Tibial nerve (tissue), 4 donors: Measurements from ENCODE around the gene SART3. TPM values are rescaled to one million over a fixed set of nuclear protein-coding genes. Genes with fewer than 3 reads are reported as not detected.
A peak's percentile ranks its signal among the peaks of the same experiment; 100 is the strongest.
"Not testable (repeated sequence)": the region's sequence is repeated elsewhere in the genome, so short reads cannot be mapped to it uniquely, and the experiment has no call there.

Source experiments
- DNase-seq, 2 donors: peaks; one replicate each; pipeline ENCODE4 v3.0.0-alpha.2; 2019; ENCODE audit warnings: low spot score in 2 of 2
- H3K27ac ChIP-seq, 4 donors: fragments of 200-600 bp; sonication (generic) in 3 of 4; one replicate each; pipeline ENCODE4 v1.5.1; 2017 to 2019; ENCODE audit warnings: mild to moderate bottlenecking in 1 of 4
- H3K27me3 ChIP-seq, 2 donors: fragments of 200-600 bp; sonication (generic) in 1 of 2; one replicate each; pipeline versions ENCODE4 v1.5.1 to v1.6.0; 2017 to 2019
- H3K36me3 ChIP-seq, 3 donors: fragments of 200-600 bp; sonication (generic); one replicate each; pipeline ENCODE4 v1.5.1; 2018 to 2019
- H3K4me1 ChIP-seq, 4 donors: fragments of 200-600 bp; sonication (generic) in 3 of 4; one replicate each; pipeline ENCODE4 v1.5.1; 2017 to 2019
- H3K4me3 ChIP-seq, 4 donors: fragments of 200-600 bp; sonication (generic) in 3 of 4; one replicate each; pipeline ENCODE4 v1.5.1; 2017 to 2019; ENCODE audit warnings: mild to moderate bottlenecking in 1 of 4, moderate library complexity in 1 of 4
- H3K9me3 ChIP-seq, 4 donors: fragments of 200-600 bp; sonication (generic) in 3 of 4; one replicate each; pipeline ENCODE4 v1.5.1; 2017 to 2019
- CTCF ChIP-seq, 5 experiments: fragments of 200-600 bp in 3 of 5; fragments of 450-650 bp in 2 of 5; sonication (generic) in 3 of 5; IDR thresholded peaks; one replicate each; pipeline ENCODE4 v1.5.1; 2016 to 2019; ENCODE audit warnings: antibody characterized with exemption in 5 of 5, mild to moderate bottlenecking in 3 of 5, moderate library complexity in 2 of 5
- EP300 ChIP-seq, 2 donors: sonication (generic); formaldehyde crosslinking; IDR thresholded peaks; one replicate each; pipeline ENCODE4 v1.6.1; 2017; ENCODE audit warnings: antibody characterized with exemption in 2 of 2, mild to moderate bottlenecking in 1 of 2
- POLR2A ChIP-seq, 2 donors: fragments of 450-650 bp; IDR thresholded peaks; one replicate each; pipeline ENCODE4 v1.6.1; 2017; ENCODE audit warnings: antibody characterized with exemption in 2 of 2, mild to moderate bottlenecking in 2 of 2, moderate library complexity in 2 of 2
- WGBS, 2 donors: methylation state at CpG; one replicate each; pipeline ENCODE4 v1.1.5; 2018; 5-methylcytosine and 5-hydroxymethylcytosine counted together
- total RNA-seq, 4 donors: library from RNA; depleted of rRNA; stranded (reverse); fragments of >200 nt; gene quantifications; one replicate each; pipeline ENCODE4 v1.1.0, GENCODE V29; 2016

SART3 gene
- total RNA-seq, 4 donors from 2014 or later = 51.3 to 70.1 (median 63.4) TPM

GRCh38 chr12:108592033-108592909 lies 31.3 kb upstream of the SART3 start:
- no peaks in the 10 kb centered on the region for H3K36me3 ChIP-seq
- TF ChIP-seq EP300 (IDR thresholded peaks at IDR 0.05) (no peak), POLR2A (IDR thresholded peaks at IDR 0.05) (no peak), CTCF (IDR thresholded peaks at IDR 0.05) (no peak)
- H3K27ac ChIP-seq = peak overlapping the region in 1 of 4 donors; percentile 6
- peaks cover 0 to 40% (median 0%) of the 10 kb centered on the region in 4 donors for H3K4me1 ChIP-seq
- H3K4me3 ChIP-seq = no peak overlapping the region
- H3K27me3 ChIP-seq = no peaks in the 10 kb centered on the region
- no peaks in the 10 kb centered on the region for H3K9me3 ChIP-seq
- no peak for DNase-seq
- 91% methylated on average over 22 to 25 of the region's 25 CpGs for WGBS, 2 donors

DNA sequence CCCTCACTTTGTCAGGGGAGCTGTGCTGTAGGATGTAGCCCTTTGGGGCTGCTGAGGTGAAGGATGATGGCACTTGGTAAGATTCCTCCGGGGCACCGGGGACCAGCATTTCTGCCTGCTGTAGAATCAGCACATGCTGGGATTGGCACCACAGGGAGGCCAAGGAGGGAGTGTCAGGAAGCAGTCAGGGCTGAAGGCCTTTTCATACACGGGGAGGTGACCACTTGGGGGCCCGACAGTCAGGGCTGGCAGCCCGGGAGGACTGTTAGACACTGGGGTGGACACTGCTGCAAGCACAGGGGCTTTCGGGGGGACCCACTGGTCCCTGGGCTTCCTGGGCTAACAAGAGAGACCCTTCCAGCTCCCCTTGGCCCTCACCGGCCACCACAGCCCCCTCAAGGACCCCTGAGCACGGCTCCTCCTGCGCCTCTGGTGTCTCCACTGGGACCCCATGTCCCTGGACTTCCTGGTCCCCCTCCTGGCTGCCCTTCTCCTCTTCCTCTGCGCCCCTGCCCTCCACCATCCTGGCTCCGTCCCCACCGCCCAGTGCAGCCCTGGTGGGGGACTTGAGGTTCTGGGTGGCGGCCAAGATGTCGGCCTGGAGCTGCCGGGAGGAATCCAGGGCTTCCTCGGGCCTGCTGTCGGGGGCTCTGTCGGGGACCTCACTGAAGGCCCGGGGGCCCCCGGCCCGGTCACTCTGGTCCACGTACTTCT lies 30.5 kb upstream of the SART3 start:
- no peaks in the 10 kb centered on the region for H3K9me3 ChIP-seq
- H3K4me3 ChIP-seq = no peak overlapping the region
- H3K4me1 ChIP-seq = peaks cover 0 to 35% (median 0%) of the 10 kb centered on the region in 4 donors
- no peaks in the 10 kb centered on the region for H3K36me3 ChIP-seq
- WGBS, 2 donors = 80 to 81% methylated on average over 13 to 20 of the region's 22 CpGs
- H3K27ac ChIP-seq = peak overlapping the region in 1 of 4 donors; percentile 6
- no peaks in the 10 kb centered on the region for H3K27me3 ChIP-seq
- TF ChIP-seq POLR2A (IDR thresholded peaks at IDR 0.05) = no peak
- no peak for TF ChIP-seq CTCF (IDR thresholded peaks at IDR 0.05)
- no peak for TF ChIP-seq EP300 (IDR thresholded peaks at IDR 0.05)
- no peak for DNase-seq

GRCh38 chr12:108590463-108590862 lies 29.5 kb upstream of the SART3 start:
- DNase-seq, H3K9me3 ChIP-seq, H3K4me3 ChIP-seq, H3K36me3 ChIP-seq, H3K27me3 ChIP-seq, H3K27ac ChIP-seq: not testable (repeated sequence)
- H3K4me1 ChIP-seq = peaks cover 0 to 29% (median 0%) of the 10 kb centered on the region in 4 donors
- 90 to 95% methylated on average over 9 of the region's 9 CpGs for WGBS, 2 donors

GRCh38 chr12:108589840-108590229 lies 28.9 kb upstream of the SART3 start:
- no peak for DNase-seq
- no peak overlapping the region for H3K4me3 ChIP-seq
- WGBS, 2 donors = 64 to 72% methylated on average over 6 to 7 of the region's 7 CpGs
- H3K4me1 ChIP-seq = peaks cover 0 to 25% (median 0%) of the 10 kb centered on the region in 4 donors
- H3K27me3 ChIP-seq = no peaks in the 10 kb centered on the region
- no peak for TF ChIP-seq POLR2A (IDR thresholded peaks at IDR 0.05)
- no peak for TF ChIP-seq CTCF (IDR thresholded peaks at IDR 0.05)
- TF ChIP-seq EP300 (IDR thresholded peaks at IDR 0.05) = no peak
- H3K9me3 ChIP-seq = no peaks in the 10 kb centered on the region
- peak overlapping the region in 1 of 4 donors; percentile 28 for H3K27ac ChIP-seq
- no peaks in the 10 kb centered on the region for H3K36me3 ChIP-seq

- WGBS, 2 donors = 19 to 24% methylated on average over 13 to 14 of the region's 15 CpGs
- DNase-seq = no peak
- H3K27ac ChIP-seq = peak overlapping the region in 2 of 4 donors; percentile 27 to 28
- H3K36me3 ChIP-seq = no peaks in the 10 kb centered on the region
- H3K9me3 ChIP-seq = no peaks in the 10 kb centered on the region
- H3K4me3 ChIP-seq = no peak overlapping the region
- H3K4me1 ChIP-seq = peaks cover 0 to 25% (median 0%) of the 10 kb centered on the region in 4 donors
- no peaks in the 10 kb centered on the region for H3K27me3 ChIP-seq
- TF ChIP-seq POLR2A (IDR thresholded peaks at IDR 0.05) (no peak), EP300 (IDR thresholded peaks at IDR 0.05) (no peak), CTCF (IDR thresholded peaks at IDR 0.05) (no peak)
Measured at GRCh38 chr12:108589028-108589839, 28.3 kb upstream of the SART3 start.
